HG03571 (cell line): Measurements from ENCODE around the gene CASK.
A peak's percentile ranks its signal among the peaks of the same experiment; 100 is the strongest.

ENCODE experiments used
- ATAC-seq: cut with Tn5 transposase; IDR thresholded peaks from one replicate; pipeline ENCODE4 v1.9.1; 2021; ENCODE audit not compliant: unreplicated experiment

Gene CASK

GRCh38 chrX:41590641-41591040 lies 332.7 kb downstream of the CASK start:
- ATAC-seq: no peak

- no peak for ATAC-seq
These were observed 333.6 kb downstream of the CASK start for GRCh38 chrX:41589634-41590270.

GRCh38 chrX:41588271-41588670 lies 335.1 kb downstream of the CASK start:
- ATAC-seq: no peak

DNA sequence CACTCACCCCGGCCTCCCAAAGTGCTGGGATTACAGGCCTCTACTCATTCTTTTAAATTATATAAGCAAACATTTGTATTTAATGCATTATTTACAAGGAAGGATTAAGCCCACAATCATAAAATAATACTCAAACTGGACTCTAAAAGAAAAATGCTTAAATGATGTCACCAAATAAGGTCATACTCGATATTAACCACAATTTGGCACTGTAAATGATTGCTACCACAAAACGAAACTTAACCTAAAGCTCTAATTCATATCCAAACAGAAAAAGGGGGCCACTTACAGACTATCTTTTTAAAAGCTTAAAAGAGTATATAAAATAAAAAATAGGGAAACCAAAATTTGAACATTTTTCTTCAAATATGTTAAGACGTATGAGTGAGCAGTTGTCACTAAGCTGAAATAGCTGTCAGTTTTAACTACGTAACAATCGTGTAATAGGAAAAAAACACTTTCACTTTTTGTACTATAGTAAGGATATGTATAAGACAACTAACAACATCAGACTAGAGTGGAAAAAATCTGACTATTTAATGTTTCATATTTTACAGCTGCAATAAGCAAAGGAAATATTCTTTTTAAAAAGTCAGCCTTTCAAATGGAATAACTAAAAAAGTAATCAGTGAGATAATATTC lies 342.8 kb downstream of the CASK start:
- ATAC-seq: no peak

GRCh38 chrX:41563876-41564275 lies 359.5 kb downstream of the CASK start:
- no peak for ATAC-seq

- ATAC-seq: peak; percentile 74
These were observed 362.3 kb downstream of the CASK start for GRCh38 chrX:41561045-41561444.

DNA sequence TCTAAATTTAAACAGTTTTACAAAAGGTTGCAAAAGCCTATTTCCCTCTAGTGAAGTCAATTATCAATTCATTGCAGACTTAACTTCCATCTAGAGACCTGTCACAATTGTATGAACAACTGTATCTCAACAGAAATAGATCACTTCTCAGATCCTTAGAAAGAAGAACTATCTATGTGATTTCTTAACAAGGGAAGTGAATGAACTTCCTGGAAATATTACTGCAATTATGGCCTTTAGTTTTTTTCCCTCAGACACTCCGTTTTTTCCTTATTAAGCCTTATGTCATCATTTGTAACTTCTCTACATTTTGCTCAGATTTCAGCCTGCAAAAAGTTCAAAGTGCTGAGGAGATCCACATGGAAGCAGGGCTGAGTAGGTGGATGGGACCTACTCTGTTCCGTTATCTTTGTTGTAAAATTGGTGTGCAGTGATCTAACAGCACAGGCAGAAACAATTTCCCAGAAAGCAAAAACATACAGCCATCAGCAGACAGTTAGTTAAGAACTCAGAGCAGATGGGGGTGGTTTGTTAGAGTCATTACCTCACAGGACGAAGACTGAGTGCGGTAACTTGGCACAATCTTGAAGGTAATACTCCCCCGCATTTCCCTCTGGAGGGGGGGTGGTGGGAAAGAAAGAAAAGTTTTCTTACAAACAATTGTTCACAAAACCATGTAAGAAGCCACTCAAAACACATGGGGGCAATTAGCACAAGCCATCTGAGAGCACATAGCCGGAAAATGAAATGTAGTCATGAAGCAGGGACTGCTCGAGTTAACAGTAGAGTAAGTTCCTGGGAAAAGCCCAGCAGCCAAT lies 363.9 kb downstream of the CASK start:
- ATAC-seq: no peak

DNA sequence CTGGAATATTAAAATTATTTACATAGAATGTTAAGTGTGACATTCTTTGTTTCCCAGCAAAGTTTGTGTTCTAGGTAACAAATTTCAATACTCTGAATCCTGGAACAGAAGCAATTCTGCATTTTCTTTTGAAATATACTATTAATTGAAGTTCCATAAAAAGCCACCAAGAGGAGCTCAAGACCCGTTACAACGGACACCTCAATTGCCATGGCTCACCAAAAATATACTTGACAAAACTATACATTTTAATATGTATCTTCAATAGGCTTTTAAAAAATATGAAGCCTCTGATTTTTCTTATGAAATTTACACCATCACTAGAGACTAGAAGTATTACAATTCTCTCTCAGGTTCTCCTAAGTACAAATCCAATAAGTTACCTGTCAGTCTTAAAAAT lies 364.8 kb downstream of the CASK start:
- no peak for ATAC-seq

- ATAC-seq: no peak
These were observed 366.4 kb downstream of the CASK start for GRCh38 chrX:41556958-41557357.

GRCh38 chrX:41553688-41554087 lies 369.7 kb downstream of the CASK start:
- ATAC-seq: no peak

DNA sequence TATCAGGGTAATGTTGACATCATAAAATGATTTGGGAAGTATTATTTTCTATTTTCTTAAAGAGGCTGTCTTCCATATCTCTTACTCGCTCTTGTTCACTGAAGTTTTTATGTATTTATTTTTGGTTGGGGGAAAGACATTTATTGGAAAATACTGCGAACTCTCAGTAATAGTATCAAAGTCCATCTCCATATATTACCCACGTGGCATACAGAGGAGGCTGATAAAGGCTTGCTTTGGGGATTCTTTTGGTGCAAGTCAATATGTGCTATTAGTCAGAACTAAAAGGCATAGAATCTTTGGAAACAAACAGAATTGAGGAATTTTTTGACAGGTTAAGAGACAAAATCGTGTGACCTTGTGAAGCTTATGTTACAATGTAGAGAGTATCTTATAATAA lies 374.9 kb downstream of the CASK start:
- ATAC-seq: no peak

DNA sequence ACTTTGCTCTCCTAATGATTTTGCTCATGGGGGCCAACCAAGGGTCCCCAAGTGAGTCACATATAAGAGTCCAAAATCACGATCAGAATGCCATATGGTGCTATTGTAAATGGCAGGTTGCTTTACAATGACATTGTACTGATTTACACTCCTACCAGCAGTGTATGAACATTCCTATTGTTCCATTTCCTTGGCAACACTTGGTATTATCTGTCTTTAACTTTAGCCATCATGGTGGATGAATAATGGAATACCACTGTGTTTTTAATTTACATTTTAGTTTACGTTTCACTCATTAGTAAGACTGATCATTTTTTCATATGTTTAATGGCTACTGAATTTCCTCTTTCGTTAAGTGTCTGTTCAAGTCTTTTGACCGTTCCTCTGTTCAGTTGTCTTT lies 379.7 kb downstream of the CASK start:
- ATAC-seq: no peak

GRCh38 chrX:41543025-41543424 lies 380.3 kb downstream of the CASK start:
- ATAC-seq: no peak

GRCh38 chrX:41542536-41542935 lies 380.8 kb downstream of the CASK start:
- no peak for ATAC-seq

- ATAC-seq: no peak
These were observed 381.2 kb downstream of the CASK start for GRCh38 chrX:41542135-41542534.

DNA sequence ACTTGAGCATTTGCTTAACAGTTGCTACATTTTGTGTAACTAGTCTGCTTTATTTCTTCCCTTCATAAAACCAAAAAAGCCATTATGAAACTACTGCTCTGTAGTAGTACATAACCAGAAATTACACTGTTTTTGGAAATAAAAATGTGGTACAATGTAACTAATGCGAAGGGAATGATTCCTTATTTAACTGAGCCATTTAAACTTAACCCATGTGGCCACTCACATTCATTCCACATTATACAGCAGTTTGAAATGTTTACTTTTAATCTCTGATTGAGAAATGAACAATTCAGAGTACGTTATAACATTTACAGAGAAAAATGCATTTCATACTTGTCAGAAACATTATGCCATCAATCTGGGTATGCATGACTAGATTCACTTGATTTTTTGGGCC lies 382.0 kb downstream of the CASK start:
- ATAC-seq: no peak

DNA sequence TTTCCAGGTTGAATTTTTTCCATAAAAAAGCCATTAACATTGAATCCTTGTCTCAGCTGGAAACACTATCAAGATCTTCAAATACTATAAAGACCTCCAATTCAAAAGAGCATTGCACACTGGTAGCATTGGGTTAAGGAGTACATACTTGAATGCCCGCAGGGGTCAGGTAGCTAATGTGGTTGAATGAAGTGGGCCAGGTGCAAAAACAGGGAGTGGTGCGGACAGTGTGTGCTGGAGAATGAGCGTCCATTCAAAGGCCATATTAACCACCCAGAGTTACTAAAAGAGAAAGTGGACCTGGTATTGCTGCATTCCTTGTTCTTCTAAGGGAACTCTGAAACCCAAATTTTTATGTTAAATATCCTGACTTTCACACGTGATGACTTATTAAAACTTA lies 384.6 kb downstream of the CASK start:
- no peak for ATAC-seq

- no peak for ATAC-seq
These were observed 393.3 kb downstream of the CASK start for GRCh38 chrX:41530085-41530484.

GRCh38 chrX:41529221-41529620 lies 394.1 kb downstream of the CASK start:
- ATAC-seq: no peak

- no peak for ATAC-seq
These were observed 394.6 kb downstream of the CASK start for GRCh38 chrX:41528784-41529183.

GRCh38 chrX:41526925-41527324 lies 396.4 kb downstream of the CASK start:
- ATAC-seq: no peak

DNA sequence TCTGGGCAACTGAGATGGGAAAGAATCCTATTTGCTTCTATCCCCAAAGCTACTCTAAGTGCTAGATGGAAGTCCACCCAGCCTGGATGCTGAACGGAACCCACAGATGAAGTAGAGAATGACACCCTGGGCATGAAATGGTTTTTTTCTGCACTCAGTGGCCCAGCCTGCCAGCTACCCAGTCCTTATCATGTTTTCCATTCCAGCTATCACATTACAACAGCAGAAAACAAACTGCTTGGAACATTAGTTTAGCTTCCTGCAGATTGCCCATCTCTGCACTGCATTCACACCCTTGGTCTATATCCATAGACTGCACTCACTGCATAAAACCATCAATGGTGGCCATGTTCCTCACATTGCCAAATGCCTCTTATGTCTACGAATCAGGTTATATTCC lies 397.1 kb downstream of the CASK start:
- no peak for ATAC-seq
